ENCODE results near the gene RAB7B.

The RAB7B gene

GRCh38 chr1:205944525-205944924 lies 58.7 kb downstream of the RAB7B start:
- in situ Hi-C loops (cut with HindIII; ENCODE audit: low pct_unique_long_range_greater_than_20kb, low sequenced_read_pairs): no loop called here
- DNase-seq (ENCODE audit: low read depth in 1 of 2, low spot score in 1 of 2): no peak
- no peak for TF ChIP-seq JUND (IDR thresholded peaks at IDR 0.05; ENCODE audit: low read depth)

DNA sequence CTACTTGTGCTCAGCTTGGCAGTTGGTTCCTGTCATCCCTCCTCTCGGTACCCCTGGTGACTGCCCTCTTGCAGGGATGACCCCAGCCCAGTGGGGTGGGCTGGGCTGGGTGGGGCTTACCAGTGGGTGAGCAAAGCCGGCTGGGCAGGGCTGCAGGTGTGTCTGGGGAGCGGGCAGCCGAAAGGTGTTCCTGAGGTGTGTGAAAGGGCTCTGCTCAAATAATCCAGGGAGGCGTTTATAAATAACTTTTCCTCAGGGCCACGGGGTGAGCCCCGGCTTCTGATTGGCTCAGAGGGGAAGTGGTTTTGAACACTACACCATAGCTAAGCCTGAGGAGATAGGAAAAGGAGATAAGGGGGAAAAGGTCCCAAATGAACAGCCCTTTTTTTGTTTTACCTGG lies 60.0 kb downstream of the RAB7B start, which contains the start of gene SLC26A9:
SLC26A9 (minus strand) TSS at position 212 of the 400 bp plus-strand sequence. CDS start 7,636 bp downstream, outside the sequence.
- in situ Hi-C loops (cut with HindIII; ENCODE audit: low pct_unique_long_range_greater_than_20kb, low sequenced_read_pairs): no loop called here
- TF ChIP-seq JUND (IDR thresholded peaks at IDR 0.05; ENCODE audit: low read depth): no peak
- no peak for DNase-seq (ENCODE audit: low read depth in 1 of 2, low spot score in 1 of 2)

GRCh38 chr1:205942631-205943159 lies 60.5 kb downstream of the RAB7B start:
- DNase-seq (ENCODE audit: low read depth in 1 of 2, low spot score in 1 of 2): no peak
- TF ChIP-seq JUND (IDR thresholded peaks at IDR 0.05; ENCODE audit: low read depth): no peak
- in situ Hi-C loops (cut with HindIII; ENCODE audit: low pct_unique_long_range_greater_than_20kb, low sequenced_read_pairs): no loop called here

DNA sequence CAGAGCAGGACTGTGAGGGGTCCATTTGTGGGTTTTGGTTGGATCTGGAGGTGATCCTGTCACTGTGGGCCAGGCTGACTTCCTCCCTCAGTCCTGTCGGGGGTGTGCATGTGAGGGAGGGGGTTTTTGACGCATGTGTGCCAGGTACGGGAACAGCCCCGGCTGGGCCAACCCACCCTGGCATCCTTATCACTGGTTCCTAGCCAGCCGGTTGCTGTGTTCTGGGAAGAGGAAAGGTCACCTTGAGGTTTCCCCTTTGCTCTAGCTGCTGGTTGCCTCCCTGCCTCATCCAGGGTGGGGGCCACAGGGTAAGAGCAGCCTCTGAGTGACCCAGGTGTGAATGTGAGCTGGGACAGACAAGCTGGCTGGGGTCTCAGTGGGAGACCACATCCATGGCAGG lies 62.5 kb downstream of the RAB7B start:
- in situ Hi-C loops (cut with HindIII; ENCODE audit: low pct_unique_long_range_greater_than_20kb, low sequenced_read_pairs): no loop called here
- TF ChIP-seq JUND (IDR thresholded peaks at IDR 0.05; ENCODE audit: low read depth): no peak
- no peak for DNase-seq (ENCODE audit: low read depth in 1 of 2, low spot score in 1 of 2)

- DNase-seq (ENCODE audit: low read depth in 1 of 2, low spot score in 1 of 2): no peak
- no peak for TF ChIP-seq JUND (IDR thresholded peaks at IDR 0.05; ENCODE audit: low read depth)
Measured at GRCh38 chr1:205939690-205940330, 63.4 kb downstream of the RAB7B start.

DNA sequence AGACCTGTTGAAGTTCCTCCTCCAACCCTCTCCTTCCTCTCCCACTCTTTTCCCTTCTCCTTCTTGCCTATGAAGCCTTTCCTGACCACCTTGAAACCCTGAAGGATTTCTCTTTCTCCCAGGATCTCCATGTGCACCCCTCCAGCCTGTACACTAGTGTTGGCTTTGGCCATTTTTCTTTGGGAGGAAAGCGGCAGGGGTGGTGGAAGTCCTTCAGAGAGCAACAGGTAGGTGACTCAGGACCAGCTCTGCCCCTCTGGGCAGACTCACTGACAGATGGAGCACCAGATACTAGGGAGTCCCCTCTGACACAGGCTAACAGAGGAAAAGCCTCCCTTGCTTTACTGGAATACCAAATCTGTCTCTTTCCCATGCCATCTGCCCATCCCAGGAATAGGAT lies 64.5 kb downstream of the RAB7B start:
- no peak for DNase-seq (ENCODE audit: low read depth in 1 of 2, low spot score in 1 of 2)
- in situ Hi-C loops (cut with HindIII; ENCODE audit: low pct_unique_long_range_greater_than_20kb, low sequenced_read_pairs): no loop called here
- TF ChIP-seq JUND (IDR thresholded peaks at IDR 0.05; ENCODE audit: low read depth): no peak

More at GRCh38 chr1:205939690-205940330, 63.4 kb downstream of the RAB7B start:
- in situ Hi-C loops (cut with HindIII; ENCODE audit: low pct_unique_long_range_greater_than_20kb, low sequenced_read_pairs): no loop called here

DNA sequence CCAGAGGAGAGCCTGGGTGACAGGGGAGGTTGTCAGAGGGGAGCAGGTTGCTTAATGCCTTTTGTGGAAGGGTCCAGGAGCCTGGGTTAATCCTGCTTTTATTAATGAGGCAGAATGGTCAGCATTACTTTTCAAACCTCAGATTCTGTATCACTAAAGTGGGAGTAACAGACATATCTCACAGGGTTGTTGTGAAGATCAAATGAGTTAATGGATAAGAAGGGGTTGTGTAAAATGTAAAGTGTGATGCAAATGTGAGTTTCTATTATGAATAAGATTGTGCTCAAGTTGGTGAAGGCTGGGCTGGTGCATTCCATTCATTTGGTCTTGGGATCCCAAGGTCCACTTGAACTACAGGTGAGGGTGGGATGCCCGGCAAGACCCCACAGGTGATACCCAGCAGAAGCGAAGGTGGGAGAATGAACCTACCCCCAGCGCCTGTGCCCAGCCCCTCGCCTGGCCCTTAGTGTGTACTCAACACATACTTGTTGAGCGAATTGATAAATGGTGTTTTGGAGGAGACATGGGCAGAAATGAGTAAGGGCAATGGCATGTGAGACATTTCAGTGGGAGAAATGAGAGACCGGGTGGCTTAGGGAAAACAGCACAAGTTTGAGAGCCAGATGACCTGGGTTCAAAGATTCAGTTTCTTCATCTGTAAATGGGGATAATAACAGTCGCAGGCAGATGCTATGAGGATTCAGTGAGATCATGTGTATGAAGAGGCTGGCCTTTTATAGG lies 66.2 kb downstream of the RAB7B start:
- TF ChIP-seq JUND (IDR thresholded peaks at IDR 0.05; ENCODE audit: low read depth): no peak
- in situ Hi-C loops (cut with HindIII; ENCODE audit: low pct_unique_long_range_greater_than_20kb, low sequenced_read_pairs): no loop called here
- no peak for DNase-seq (ENCODE audit: low read depth in 1 of 2, low spot score in 1 of 2)

DNA sequence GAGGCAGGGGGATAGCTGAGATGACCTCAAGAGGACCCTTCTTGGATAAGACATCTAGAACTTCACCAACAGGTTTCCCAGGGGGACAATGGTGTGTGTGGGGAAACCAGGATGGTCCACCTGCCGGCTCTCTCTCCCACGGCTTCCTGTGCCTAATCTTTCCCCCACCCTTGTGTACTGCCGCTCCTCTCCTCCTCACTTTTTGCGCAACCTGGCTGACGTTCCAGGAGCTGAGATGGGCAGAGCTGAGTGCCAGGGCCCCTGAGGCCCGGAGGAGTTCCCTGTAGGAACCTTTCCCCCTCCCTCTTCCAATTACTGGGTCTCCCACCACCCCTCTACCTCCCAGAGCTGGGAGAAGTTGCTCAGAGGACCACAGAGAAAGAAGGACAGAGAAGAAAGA lies 66.9 kb downstream of the RAB7B start:
- no peak for DNase-seq (ENCODE audit: low read depth in 1 of 2, low spot score in 1 of 2)
- no peak for TF ChIP-seq JUND (IDR thresholded peaks at IDR 0.05; ENCODE audit: low read depth)
- in situ Hi-C loops (cut with HindIII; ENCODE audit: low pct_unique_long_range_greater_than_20kb, low sequenced_read_pairs): no loop called here

- no peak for DNase-seq (ENCODE audit: low read depth in 1 of 2, low spot score in 1 of 2)
- in situ Hi-C loops (cut with HindIII; ENCODE audit: low pct_unique_long_range_greater_than_20kb, low sequenced_read_pairs): no loop called here
Measured at GRCh38 chr1:205935869-205936268, 67.3 kb downstream of the RAB7B start.

DNA sequence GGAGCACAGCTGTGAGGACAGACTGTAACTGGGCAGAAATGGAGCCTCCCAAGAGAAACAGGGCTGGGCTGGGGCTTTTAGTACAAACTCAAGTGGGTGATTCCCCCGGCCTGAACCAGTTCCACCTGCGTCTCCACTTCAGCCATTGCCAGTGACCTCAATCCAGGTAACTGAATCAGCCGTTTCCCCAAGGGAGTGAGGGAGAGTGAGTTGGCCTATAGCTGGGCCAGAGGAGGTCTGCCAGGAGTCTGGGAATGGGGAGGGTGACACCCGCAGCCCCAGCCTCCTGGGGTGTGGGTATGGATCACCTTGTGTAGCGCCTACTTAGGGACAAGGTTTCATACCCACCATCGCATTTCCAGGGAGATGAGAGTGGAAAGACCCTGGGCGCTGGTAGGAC lies 68.4 kb downstream of the RAB7B start:
- in situ Hi-C loops (cut with HindIII; ENCODE audit: low pct_unique_long_range_greater_than_20kb, low sequenced_read_pairs): no loop called here
- no peak for TF ChIP-seq JUND (IDR thresholded peaks at IDR 0.05; ENCODE audit: low read depth)
- peak in 1 of 2 experiments; percentile 65 for DNase-seq (ENCODE audit: low read depth in 1 of 2, low spot score in 1 of 2)

More at GRCh38 chr1:205935869-205936268, 67.3 kb downstream of the RAB7B start:
- no peak for TF ChIP-seq JUND (IDR thresholded peaks at IDR 0.05; ENCODE audit: low read depth)

- DNase-seq (ENCODE audit: low read depth in 1 of 2, low spot score in 1 of 2): no peak
- in situ Hi-C loops (cut with HindIII; ENCODE audit: low pct_unique_long_range_greater_than_20kb, low sequenced_read_pairs): no loop called here
- TF ChIP-seq JUND (IDR thresholded peaks at IDR 0.05; ENCODE audit: low read depth): no peak
Measured at GRCh38 chr1:205933671-205934618, 69.2 kb downstream of the RAB7B start.

DNA sequence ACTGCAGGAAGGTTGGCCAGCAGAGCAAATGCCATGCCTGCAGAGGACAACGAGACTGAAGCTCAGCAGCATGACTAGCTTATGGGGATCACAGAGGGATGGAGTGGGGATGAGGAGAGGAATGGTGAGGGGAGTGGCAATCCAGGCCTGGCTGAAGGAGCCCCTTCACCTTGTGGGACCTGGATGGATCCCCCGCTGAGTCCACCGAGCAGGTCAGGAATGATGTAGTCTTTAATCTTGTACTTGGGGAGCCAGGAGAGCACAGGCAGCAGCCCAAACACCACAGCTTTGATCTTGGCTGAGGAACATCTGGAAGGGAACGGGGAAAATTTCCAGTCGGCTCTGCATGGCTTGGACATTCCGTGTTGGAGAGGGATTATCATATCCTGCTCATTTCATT lies 70.4 kb downstream of the RAB7B start:
- TF ChIP-seq JUND (IDR thresholded peaks at IDR 0.05; ENCODE audit: low read depth): no peak
- DNase-seq (ENCODE audit: low read depth in 1 of 2, low spot score in 1 of 2): no peak
- in situ Hi-C loops (cut with HindIII; ENCODE audit: low pct_unique_long_range_greater_than_20kb, low sequenced_read_pairs): no loop called here
